Subcutaneous adipose tissue (tissue), 4 donors: Measurements from ENCODE around the gene MPG. TPM values are rescaled to one million over a fixed set of nuclear protein-coding genes. Genes with fewer than 3 reads are reported as not detected.

ENCODE experiments used
- CTCF ChIP-seq: fragments of 450-650 bp; IDR thresholded peaks from one replicate; pipeline ENCODE4 v1.5.1; 2016; ENCODE audit warnings: low read depth, mild to moderate bottlenecking, control low read depth, antibody characterized with exemption, moderate library complexity
- total RNA-seq, 4 donors: library from RNA; depleted of rRNA; stranded (reverse); fragments of >200 nt; gene quantifications; one replicate each; pipeline ENCODE4 v1.1.0, GENCODE V29; 2016

Gene MPG
- total RNA-seq, 4 donors from 2014 or later, result 50.2 to 108 (median 83.5) TPM

GRCh38 chr16:72561-73548 lies 5.2 kb upstream of the MPG start, which contains the start of gene RHBDF1:
TSS of gene RHBDF1 (minus strand) at chr16:72631. CDS start at chr16:65015, 7,616 bp downstream.
- TF ChIP-seq CTCF, result no peak

GRCh38 chr16:74051-74746 lies 3.8 kb upstream of the MPG start:
- TF ChIP-seq CTCF, result no peak

GRCh38 chr16:74747-75334 lies 3.2 kb upstream of the MPG start:
- TF ChIP-seq CTCF, result no peak

- TF ChIP-seq CTCF, result no peak
Observed at GRCh38 chr16:75580-76501, 2.2 kb upstream of the MPG start.

GRCh38 chr16:76535-77272 lies 1.3 kb upstream of the MPG start:
- TF ChIP-seq CTCF, result no peak

- no peak for TF ChIP-seq CTCF
Observed at GRCh38 chr16:77273-77806, 685 bp upstream of the MPG start.
